Ascending aorta (tissue), 2 donors: ENCODE data around the gene R3HDM2. TPM values are rescaled to one million over a fixed set of nuclear protein-coding genes. Genes with fewer than 3 reads are reported as not detected.
"Not testable (repeated sequence)": the region's sequence is repeated elsewhere in the genome, so short reads cannot be mapped to it uniquely, and the experiment has no call there.

Experiments
- DNase-seq, 2 donors: peaks; one replicate each; pipeline ENCODE4 v3.0.0-alpha.2; 2019; ENCODE audit warnings: low spot score in 2 of 2
- H3K27ac ChIP-seq, 2 donors: fragments of 200-600 bp; sonication (generic); one replicate each; pipeline ENCODE4 v1.5.1; 2016 to 2017; ENCODE audit warnings: mild to moderate bottlenecking in 1 of 2
- H3K27me3 ChIP-seq: fragments of 200-600 bp; sonication (generic); one replicate; pipeline ENCODE4 v1.5.1; 2017
- H3K36me3 ChIP-seq, 2 donors: fragments of 200-600 bp; sonication (generic); one replicate each; pipeline ENCODE4 v1.5.1; 2016
- H3K4me1 ChIP-seq, 2 donors: fragments of 200-600 bp; sonication (generic); one replicate each; pipeline ENCODE4 v1.5.1; 2016 to 2017; ENCODE audit warnings: mild to moderate bottlenecking in 1 of 2
- H3K4me3 ChIP-seq, 2 donors: fragments of 200-600 bp; sonication (generic); one replicate each; pipeline ENCODE4 v1.5.1; 2016 to 2017; ENCODE audit warnings: mild to moderate bottlenecking in 1 of 2
- H3K9me3 ChIP-seq, 2 donors: fragments of 200-600 bp; sonication (generic); one replicate each; pipeline ENCODE4 v1.5.1; 2016
- intact Hi-C: fragments of 100-400 bp; cut with DNase I; formaldehyde crosslinking; loops from one replicate; pipeline ENCODE4 v1.15.1; 2023
- total RNA-seq: library from RNA; depleted of rRNA; stranded (reverse); fragments of >200 nt; gene quantifications from one replicate; pipeline ENCODE4 v1.1.0, GENCODE V29; 2016
- TF ChIP-seq, protein P1 (sequence below), 3 experiments: fragments of 200-600 bp in 2 of 3; fragments of 450-650 bp in 1 of 3; sonication (generic) in 2 of 3; IDR thresholded peaks; one replicate each; pipeline ENCODE4 v1.5.1; 2016 to 2019; ENCODE audit warnings: antibody characterized with exemption in 3 of 3, mild to moderate bottlenecking in 1 of 3, moderate library complexity in 1 of 3

Gene R3HDM2
- total RNA-seq, 1 donor from 2014 or later = 49.5 TPM

DNA sequence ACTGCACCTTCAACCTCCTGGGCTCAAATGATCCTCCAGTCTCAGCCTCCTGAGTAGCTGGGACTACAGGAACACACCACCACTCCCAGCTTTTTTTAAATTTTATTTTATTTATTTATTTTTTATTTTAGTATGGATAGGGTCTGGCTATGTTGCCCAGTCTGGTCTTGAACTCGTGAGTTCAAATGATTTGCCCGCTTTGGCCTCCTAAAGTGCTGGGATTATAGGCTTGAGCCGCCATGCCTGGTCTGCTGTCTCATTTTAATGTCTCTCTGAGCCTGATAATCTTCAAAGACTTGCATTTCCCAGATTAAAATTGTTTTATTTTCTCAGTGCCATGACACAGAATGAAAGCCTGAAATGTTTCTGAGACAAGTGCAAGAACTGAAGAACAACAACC lies 2.5 kb upstream of the R3HDM2 start:
- TF ChIP-seq, protein P1, sequence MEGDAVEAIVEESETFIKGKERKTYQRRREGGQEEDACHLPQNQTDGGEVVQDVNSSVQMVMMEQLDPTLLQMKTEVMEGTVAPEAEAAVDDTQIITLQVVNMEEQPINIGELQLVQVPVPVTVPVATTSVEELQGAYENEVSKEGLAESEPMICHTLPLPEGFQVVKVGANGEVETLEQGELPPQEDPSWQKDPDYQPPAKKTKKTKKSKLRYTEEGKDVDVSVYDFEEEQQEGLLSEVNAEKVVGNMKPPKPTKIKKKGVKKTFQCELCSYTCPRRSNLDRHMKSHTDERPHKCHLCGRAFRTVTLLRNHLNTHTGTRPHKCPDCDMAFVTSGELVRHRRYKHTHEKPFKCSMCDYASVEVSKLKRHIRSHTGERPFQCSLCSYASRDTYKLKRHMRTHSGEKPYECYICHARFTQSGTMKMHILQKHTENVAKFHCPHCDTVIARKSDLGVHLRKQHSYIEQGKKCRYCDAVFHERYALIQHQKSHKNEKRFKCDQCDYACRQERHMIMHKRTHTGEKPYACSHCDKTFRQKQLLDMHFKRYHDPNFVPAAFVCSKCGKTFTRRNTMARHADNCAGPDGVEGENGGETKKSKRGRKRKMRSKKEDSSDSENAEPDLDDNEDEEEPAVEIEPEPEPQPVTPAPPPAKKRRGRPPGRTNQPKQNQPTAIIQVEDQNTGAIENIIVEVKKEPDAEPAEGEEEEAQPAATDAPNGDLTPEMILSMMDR (IDR thresholded peaks at IDR 0.05) = no peak
- Histone ChIP-seq H3K36me3 (no peaks in the 10 kb centered on the region), H3K9me3 (no peaks in the 10 kb centered on the region), H3K4me3 (no peak overlapping the region), H3K4me1 (peaks cover 6 to 7% of the 10 kb centered on the region in 2 donors), H3K27ac (no peak overlapping the region), H3K27me3 (no peaks in the 10 kb centered on the region)
- intact Hi-C loops = no loop called here
- DNase-seq = no peak

DNA sequence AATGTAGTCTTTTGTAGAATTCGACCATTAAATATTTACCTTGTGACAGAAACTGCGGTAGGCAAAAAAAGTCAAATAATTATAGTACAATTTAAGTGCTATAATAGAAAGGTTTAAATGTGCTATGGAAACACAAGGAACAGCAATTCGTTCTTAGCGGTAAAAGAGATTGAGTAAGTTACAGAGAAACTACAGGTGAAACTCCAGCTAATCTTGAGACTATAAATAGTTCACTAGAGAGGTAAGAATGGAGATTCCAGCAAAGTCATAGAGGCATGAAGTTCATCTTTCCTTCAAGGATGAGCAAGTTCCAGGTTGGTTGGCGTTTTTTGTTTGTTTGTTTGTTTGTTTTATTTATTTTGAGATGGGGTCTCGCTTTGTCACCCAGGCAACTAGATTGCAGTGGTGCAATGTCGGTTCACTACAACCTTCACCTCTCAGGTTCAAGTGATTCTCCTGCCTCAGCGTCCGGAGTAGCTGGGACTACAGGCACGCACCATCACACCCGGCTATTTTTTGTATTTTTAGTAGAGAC lies 878 bp upstream of the R3HDM2 start:
- H3K4me1 ChIP-seq = peaks cover 6 to 7% of the 10 kb centered on the region in 2 donors
- H3K4me3 ChIP-seq = peak overlapping the region in 1 of 2 donors; percentile 98
- H3K27ac ChIP-seq = peak overlapping the region; percentile 94 to 100
- TF ChIP-seq, protein P1 (IDR thresholded peaks at IDR 0.05) = no peak
- no peak for DNase-seq
- no peaks in the 10 kb centered on the region for H3K36me3 ChIP-seq
- intact Hi-C loops = no loop called here
- no peaks in the 10 kb centered on the region for H3K27me3 ChIP-seq
- H3K9me3 ChIP-seq = no peaks in the 10 kb centered on the region

DNA sequence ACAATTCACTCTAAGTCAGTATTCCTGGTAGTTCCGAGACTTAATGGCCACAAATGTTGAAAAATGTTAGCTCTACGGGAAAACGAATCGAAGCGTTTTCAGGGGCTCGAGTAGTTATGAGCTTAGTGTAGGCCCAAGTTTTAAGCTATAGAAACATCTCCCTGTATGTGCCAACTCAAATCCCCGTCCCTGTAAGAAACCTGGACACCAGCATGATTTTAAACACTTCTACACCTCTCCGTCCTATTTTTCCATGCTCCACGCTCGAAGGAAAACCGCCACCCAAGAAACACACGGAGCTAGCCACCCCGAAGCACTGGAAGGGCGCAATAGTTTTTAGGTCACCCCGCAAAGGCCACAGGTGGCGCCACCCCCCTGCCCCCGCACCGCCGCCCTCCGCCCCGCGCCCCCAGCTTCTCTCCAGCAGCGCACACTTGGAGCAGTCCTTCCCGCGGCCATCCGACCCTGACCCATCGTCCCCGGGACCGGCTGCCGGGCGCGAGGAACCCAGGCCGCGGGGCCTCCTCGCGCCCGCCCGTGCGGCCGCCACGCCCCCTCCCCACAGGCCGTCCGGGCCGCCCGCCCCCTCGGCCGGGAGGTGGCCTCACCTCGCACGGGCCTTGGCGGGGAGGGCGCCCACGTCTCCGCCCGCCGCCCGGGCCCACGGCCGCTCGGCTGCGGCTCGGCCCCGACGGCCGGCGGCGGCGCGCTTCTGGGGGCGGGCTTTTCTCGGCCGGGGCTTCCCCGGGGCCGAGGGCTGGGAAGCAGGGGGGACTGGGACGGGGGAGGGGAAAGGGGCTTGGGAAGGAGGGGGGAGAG lies 522 bp downstream of the R3HDM2 start:
- no peaks in the 10 kb centered on the region for H3K27me3 ChIP-seq
- H3K36me3 ChIP-seq = peaks cover 0 to 2% of the 10 kb centered on the region in 2 donors
- peak overlapping the region; percentile 90 to 98 for H3K4me3 ChIP-seq
- H3K9me3 ChIP-seq = no peaks in the 10 kb centered on the region
- DNase-seq = peak in 1 of 2 donors; percentile 77
- intact Hi-C loops = loop anchor here (1.0 kb wide), 1 partner anchor 22 kb away; no protein-coding TSS in a partner anchor
- H3K27ac ChIP-seq = peak overlapping the region; percentile 94 to 100
- peaks cover 6 to 7% of the 10 kb centered on the region in 2 donors for H3K4me1 ChIP-seq
- TF ChIP-seq, protein P1 (IDR thresholded peaks at IDR 0.05) = no peak

DNA sequence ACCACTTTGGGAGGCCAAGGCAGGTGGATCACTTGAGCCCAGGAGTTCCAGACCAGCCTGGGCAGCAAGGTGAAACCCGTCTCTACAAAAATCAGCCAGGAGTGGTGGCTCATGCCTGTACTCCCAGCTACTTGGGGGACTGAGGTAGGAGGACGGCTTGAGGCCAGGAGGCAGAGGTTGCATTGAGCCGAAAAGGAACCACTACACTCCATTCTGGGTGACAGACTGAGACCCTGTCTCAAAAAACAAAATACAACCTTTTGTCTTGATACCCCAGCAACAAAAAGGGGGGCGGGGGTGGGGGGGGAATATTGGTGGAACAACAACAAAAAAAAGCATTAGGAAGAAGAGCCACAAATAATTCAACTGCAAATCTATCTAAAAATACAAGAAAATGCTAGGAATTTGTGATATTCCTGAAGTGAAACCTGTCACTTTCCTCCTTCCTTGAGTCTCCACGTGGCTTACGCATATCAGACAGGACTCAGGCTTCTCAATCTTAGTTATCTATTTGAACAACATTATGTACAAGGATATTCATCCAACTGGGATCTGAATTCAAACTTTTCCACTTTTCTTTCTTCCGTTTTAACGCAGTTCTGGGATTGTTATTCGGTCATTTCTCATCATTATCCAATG lies 1.3 kb downstream of the R3HDM2 start:
- peak overlapping the region; percentile 94 to 100 for H3K27ac ChIP-seq
- DNase-seq = no peak
- H3K36me3 ChIP-seq = peaks cover 0 to 6% of the 10 kb centered on the region in 2 donors
- no peaks in the 10 kb centered on the region for H3K9me3 ChIP-seq
- H3K27me3 ChIP-seq = no peaks in the 10 kb centered on the region
- TF ChIP-seq, protein P1 (IDR thresholded peaks at IDR 0.05) = no peak
- intact Hi-C loops = loop anchor here (1.0 kb wide), 1 partner anchor 23 kb away; no protein-coding TSS in a partner anchor
- peaks cover 6 to 7% of the 10 kb centered on the region in 2 donors for H3K4me1 ChIP-seq
- H3K4me3 ChIP-seq = peak overlapping the region; percentile 90 to 98

DNA sequence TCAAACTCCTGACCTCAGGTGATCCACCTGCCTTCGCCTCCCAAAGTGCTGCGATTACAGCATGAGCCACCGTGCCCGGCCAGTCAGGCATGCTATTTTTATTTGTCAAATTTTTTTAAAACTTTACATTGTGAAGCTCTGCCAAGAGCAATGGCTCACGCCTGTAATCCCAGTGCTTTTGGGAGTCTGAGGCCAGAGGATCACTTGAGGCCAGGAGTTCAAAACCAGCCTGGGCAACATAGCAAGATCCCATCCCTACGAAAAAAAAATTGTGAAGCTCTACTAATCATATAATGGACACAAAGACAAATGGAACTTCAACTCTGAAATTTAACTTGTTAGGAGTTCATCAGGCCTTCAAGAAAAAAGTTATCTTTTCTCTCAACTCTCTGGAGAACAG lies 1.9 kb downstream of the R3HDM2 start:
- no peak for DNase-seq
- TF ChIP-seq, protein P1 (IDR thresholded peaks at IDR 0.05) = no peak
- H3K9me3 ChIP-seq = no peaks in the 10 kb centered on the region
- intact Hi-C loops = no loop called here
- peaks cover 0 to 6% of the 10 kb centered on the region in 2 donors for H3K36me3 ChIP-seq
- no peak overlapping the region for H3K4me3 ChIP-seq
- H3K27ac ChIP-seq = peak overlapping the region; percentile 94 to 100
- H3K4me1 ChIP-seq = peaks cover 6 to 7% of the 10 kb centered on the region in 2 donors
- H3K27me3 ChIP-seq = no peaks in the 10 kb centered on the region

DNA sequence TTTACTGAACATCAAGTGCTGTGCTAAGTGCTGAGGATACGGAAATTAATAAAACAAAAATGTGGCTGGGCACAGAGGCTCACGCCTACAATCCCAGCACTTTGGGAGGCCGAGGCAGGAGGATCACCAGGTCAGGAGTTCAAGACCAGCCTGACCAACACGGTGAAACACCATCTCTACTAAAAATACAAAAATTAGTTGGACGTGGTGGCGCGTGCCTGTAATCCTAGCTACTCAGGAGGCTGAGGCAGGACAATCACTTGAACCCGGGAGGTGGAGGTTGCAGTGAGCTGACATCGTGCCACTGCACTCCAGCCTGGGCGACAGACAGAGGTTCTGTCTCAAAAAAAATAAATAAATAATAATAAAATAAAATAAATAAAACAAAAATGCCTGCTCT lies 3.9 kb downstream of the R3HDM2 start:
- H3K4me3 ChIP-seq, H3K27ac ChIP-seq, H3K9me3 ChIP-seq, intact Hi-C loops, H3K27me3 ChIP-seq, H3K4me1 ChIP-seq, DNase-seq: not testable (repeated sequence)
- peaks cover 0 to 21% of the 10 kb centered on the region in 2 donors for H3K36me3 ChIP-seq
